AG09309 (cell line): ENCODE results near the gene SRSF10.
A peak's percentile ranks its signal among the peaks of the same experiment; 100 is the strongest.

ENCODE experiments used
- DNase-seq: peaks from one replicate; pipeline ENCODE4 v3.0.0-alpha.2; 2010; ENCODE audit warnings: low read depth
- H3K4me3 ChIP-seq: 2 replicates; pipeline ENCODE4 v1.5.1; 2011; ENCODE audit warnings: mild to moderate bottlenecking, low read depth, low read length, moderate library complexity; ENCODE audit not compliant: control insufficient read depth
- TF ChIP-seq, protein P1 (sequence below): IDR thresholded peaks from 2 replicates; pipeline ENCODE4 v1.5.1; 2011; ENCODE audit warnings: mild to moderate bottlenecking, low read depth, low read length, inconsistent platforms; ENCODE audit not compliant: insufficient read depth, control insufficient read depth; ENCODE audit errors: missing control alignments

The SRSF10 gene

GRCh38 chr1:23930861-23931490 is 49.2 kb downstream of the SRSF10 start:
- TF ChIP-seq, protein P1, sequence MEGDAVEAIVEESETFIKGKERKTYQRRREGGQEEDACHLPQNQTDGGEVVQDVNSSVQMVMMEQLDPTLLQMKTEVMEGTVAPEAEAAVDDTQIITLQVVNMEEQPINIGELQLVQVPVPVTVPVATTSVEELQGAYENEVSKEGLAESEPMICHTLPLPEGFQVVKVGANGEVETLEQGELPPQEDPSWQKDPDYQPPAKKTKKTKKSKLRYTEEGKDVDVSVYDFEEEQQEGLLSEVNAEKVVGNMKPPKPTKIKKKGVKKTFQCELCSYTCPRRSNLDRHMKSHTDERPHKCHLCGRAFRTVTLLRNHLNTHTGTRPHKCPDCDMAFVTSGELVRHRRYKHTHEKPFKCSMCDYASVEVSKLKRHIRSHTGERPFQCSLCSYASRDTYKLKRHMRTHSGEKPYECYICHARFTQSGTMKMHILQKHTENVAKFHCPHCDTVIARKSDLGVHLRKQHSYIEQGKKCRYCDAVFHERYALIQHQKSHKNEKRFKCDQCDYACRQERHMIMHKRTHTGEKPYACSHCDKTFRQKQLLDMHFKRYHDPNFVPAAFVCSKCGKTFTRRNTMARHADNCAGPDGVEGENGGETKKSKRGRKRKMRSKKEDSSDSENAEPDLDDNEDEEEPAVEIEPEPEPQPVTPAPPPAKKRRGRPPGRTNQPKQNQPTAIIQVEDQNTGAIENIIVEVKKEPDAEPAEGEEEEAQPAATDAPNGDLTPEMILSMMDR = no peak
- DNase-seq = peak; percentile 78
- no peak overlapping the region; the same call in 1 of the 2 replicates for H3K4me3 ChIP-seq

- TF ChIP-seq, protein P1 = no peak
- H3K4me3 ChIP-seq = no peak overlapping the region
- no peak for DNase-seq
Observed at GRCh38 chr1:23930270-23930669, 49.9 kb downstream of the SRSF10 start.

DNA sequence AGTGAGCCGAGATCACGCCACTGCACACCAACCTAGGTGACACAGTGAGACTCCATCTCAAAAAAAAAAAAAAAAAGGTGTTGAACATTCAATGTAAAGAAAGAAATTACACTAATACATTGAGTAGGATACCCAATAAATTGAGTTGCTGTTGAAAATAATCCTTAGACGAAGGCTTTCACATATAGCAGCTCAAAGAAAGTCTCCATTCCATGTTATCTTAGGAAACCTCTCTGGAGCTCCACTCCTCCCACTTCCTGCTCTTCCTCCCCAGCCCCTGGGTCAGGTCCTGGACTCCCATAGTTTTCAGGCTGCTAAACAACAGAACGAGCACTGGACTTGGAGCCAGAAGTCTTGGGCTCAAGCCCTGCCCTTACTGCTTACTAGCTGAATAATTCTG is 51.3 kb downstream of the SRSF10 start:
- TF ChIP-seq, protein P1 = no peak
- no peak for DNase-seq
- H3K4me3 ChIP-seq = no peak overlapping the region

DNA sequence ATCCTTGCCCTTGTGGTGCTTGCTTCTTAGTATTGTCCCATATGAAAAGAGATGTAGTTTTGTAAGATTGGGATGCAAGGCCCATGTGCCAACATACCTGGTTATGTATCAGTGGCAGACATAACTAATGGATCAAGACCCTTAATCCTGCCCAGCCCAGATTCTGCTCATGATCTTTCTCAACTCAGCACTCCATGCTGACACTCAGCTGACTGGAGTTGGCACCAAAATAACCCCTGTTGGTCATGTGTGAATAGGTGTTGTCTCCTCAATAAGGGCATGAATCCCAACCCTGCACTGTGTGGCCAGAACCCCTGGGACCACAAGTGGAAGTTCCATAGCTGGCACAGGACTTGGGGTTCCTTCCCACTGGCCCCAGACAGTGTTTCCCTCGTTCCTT is 53.0 kb downstream of the SRSF10 start:
- no peak for DNase-seq
- TF ChIP-seq, protein P1 = no peak
- no peak overlapping the region for H3K4me3 ChIP-seq

DNA sequence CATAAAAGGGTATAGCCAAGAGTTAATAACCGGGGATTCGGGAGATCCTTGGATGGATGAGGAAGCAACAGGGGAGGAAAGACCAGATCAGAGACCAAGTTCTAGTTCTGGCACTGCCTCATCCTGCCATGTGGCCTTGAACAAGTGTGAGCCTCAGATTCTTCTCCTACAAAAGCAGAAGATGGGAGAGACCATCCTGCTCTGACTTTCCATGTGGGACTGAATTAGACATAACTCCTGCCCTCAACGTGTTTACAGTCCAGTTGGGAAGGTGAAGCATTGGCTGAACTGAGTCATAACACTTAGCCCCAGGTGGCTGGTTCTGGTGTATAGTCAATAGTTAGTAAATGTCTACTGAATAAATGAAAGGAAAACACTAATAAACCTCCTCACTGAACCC is 54.8 kb downstream of the SRSF10 start:
- TF ChIP-seq, protein P1 = no peak
- no peak for DNase-seq
- no peak overlapping the region for H3K4me3 ChIP-seq

DNA sequence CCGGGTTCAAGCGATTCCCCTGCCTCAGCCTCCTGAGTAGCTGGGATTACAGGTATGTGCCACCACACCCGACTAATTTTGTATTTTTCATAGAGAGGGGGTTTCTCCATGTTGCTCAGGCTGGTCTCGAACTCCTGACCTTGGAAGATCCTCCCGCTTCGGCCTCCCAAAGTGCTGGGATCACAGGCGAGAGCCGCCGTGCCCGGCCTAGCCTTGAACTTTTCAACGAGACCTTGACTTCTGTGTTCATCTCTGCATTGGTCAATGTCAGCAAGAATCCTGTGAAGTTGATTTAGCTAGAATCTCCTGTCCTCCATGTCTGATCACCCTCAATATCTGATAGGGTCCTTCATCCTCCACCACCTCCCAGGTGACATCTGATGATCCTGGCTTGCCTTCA is 55.5 kb downstream of the SRSF10 start:
- no peak overlapping the region for H3K4me3 ChIP-seq
- DNase-seq = no peak
- TF ChIP-seq, protein P1 = no peak
